DOHH2 (cell line): ENCODE results near the gene ADAMTS18.

Source experiments
- EZH2phosphoT487 ChIP-seq: fragments of 200-600 bp; sonication (generic); IDR thresholded peaks from 2 replicates; pipeline ENCODE4 v1.6.1; 2017; ENCODE audit warnings: borderline replicate concordance, mild to moderate bottlenecking, antibody characterized with exemption, low read length, moderate library complexity, mixed read lengths
- TF ChIP-seq, protein P1 (sequence below): fragments of 200-600 bp; sonication (generic); IDR thresholded peaks from one replicate; pipeline ENCODE4 v1.5.1; 2014; ENCODE audit warnings: antibody characterized with exemption, mild to moderate bottlenecking, low read depth, low read length; ENCODE audit not compliant: poor library complexity, severe bottlenecking

DNA sequence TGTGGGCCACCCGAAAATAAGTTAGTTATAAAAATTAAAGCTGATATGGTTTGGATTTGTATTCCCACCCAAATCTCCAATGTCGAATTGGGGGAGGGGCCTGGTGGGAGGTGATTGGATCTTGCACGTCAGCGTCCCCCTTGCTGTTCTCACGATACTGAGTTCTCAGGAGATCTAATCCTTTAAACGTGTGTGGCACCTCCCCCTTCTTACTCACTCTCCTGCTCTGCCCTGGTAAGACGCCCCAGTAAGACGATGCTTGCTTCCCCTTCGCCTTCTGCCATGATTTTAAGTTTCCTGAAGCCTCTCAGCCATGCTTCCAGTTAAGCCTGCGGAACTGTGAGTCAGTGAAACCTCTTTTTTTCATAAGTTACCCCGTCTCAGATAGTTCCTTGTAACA, 200.2 kb downstream of the ADAMTS18 start:
- TF ChIP-seq, protein P1, sequence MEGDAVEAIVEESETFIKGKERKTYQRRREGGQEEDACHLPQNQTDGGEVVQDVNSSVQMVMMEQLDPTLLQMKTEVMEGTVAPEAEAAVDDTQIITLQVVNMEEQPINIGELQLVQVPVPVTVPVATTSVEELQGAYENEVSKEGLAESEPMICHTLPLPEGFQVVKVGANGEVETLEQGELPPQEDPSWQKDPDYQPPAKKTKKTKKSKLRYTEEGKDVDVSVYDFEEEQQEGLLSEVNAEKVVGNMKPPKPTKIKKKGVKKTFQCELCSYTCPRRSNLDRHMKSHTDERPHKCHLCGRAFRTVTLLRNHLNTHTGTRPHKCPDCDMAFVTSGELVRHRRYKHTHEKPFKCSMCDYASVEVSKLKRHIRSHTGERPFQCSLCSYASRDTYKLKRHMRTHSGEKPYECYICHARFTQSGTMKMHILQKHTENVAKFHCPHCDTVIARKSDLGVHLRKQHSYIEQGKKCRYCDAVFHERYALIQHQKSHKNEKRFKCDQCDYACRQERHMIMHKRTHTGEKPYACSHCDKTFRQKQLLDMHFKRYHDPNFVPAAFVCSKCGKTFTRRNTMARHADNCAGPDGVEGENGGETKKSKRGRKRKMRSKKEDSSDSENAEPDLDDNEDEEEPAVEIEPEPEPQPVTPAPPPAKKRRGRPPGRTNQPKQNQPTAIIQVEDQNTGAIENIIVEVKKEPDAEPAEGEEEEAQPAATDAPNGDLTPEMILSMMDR: no peak
- no peak for TF ChIP-seq EZH2phosphoT487
